HCT116 (cell line): ENCODE measurements around the gene C1orf146. TPM values are rescaled to one million over a fixed set of nuclear protein-coding genes. Genes with fewer than 3 reads are reported as not detected.

ENCODE experiments used
- ATAC-seq: fragments of 200-7000 bp; cut with Tn5 transposase; 2 replicates; pipeline ENCODE4 v1.9.1; 2020; ENCODE audit warnings: mild to moderate bottlenecking, moderate library complexity
- BruUV-seq: library from RNA; stranded (reverse); fragments of 400-500 nt; replicated peaks from 2 replicates; lab custom pipeline; 2021; lab: Mats Ljungman, UMichigan
- CTCF ChIA-PET: fragments of 300-600 bp; sonication (Branson Sonifier 250); formaldehyde crosslinking; loops from one replicate; lab custom pipeline; 2021; ENCODE audit warnings: antibody characterized with exemption; lab: Charles Lee
- POLR2A ChIA-PET: fragments of 300-600, 350-600 bp; sonication (Branson Sonifier 250); formaldehyde crosslinking; loops from one replicate; lab custom pipeline; 2021; ENCODE audit warnings: antibody characterized with exemption; lab: Charles Lee
- RAD21 ChIA-PET, 2 experiments: fragments of 300-600 bp; sonication (Branson Sonifier 250); formaldehyde crosslinking; loops; one replicate each; lab custom pipeline; 2023; ENCODE audit warnings: low total read pairs in 2 of 2; ENCODE audit not compliant: uncharacterized antibody in 2 of 2, unreplicated experiment in 2 of 2, low non-redundant PET in 1 of 2; lab: Charles Lee
- DNase-seq: peaks from one replicate; pipeline ENCODE4 v3.0.0-alpha.2; 2010; ENCODE audit warnings: low read depth, low spot score
- H2AFZ ChIP-seq: fragments of 200-600 bp; shearing (Covaris generic), sonication (generic); 2 replicates; pipeline ENCODE4 v1.6.1; 2017; ENCODE audit warnings: low read depth, mixed run types, mixed read lengths, antibody characterized with exemption, low read length; ENCODE audit not compliant: poor library complexity, severe bottlenecking
- H3K27ac ChIP-seq: 2 replicates; pipeline ENCODE4 v1.5.1; 2012; ENCODE audit warnings: low read depth, low read length
- H3K27me3 ChIP-seq: fragments of 200-600 bp; sonication (generic); 2 replicates; pipeline ENCODE4 v1.6.1; 2016; ENCODE audit warnings: mixed run types, low read length, mixed read lengths; ENCODE audit not compliant: insufficient read depth
- H3K36me3 ChIP-seq, 2 experiments: fragments of 200-500 bp in 1 of 2; fragments of 200-600 bp in 1 of 2; sonication (Bioruptor generic) in 1 of 2; sonication (generic) in 1 of 2; 2 replicates each; pipeline versions ENCODE4 v1.5.1 to v1.6.1; 2014 to 2016; ENCODE audit warnings: low read length in 2 of 2, inconsistent platforms in 1 of 2, mixed read lengths in 1 of 2, mixed run types in 1 of 2; ENCODE audit not compliant: insufficient read depth in 2 of 2, control insufficient read depth in 1 of 2
- H3K4me1 ChIP-seq, 2 experiments: fragments of 200-600 bp in 1 of 2; sonication (generic) in 1 of 2; 2 replicates each; pipeline versions ENCODE4 v1.5.1 to v1.6.1; 2012 to 2017; ENCODE audit warnings: low read length in 2 of 2, inconsistent platforms in 1 of 2, mild to moderate bottlenecking in 1 of 2, mixed read lengths in 1 of 2, mixed run types in 1 of 2, moderate library complexity in 1 of 2; ENCODE audit not compliant: insufficient read depth in 2 of 2, control insufficient read depth in 1 of 2
- H3K4me2 ChIP-seq: fragments of 200-600 bp; sonication (generic); 2 replicates; pipeline ENCODE4 v1.6.1; 2017; ENCODE audit warnings: mixed run types, low read length, mixed read lengths
- H3K4me3 ChIP-seq, 2 experiments: fragments of 200-600 bp in 1 of 2; sonication (generic) in 1 of 2; replicated peaks in 1 of 2; 2 replicates each; pipeline ENCODE4 v1.5.1; 2011 to 2016; ENCODE audit warnings: low read length in 2 of 2, control low read depth in 1 of 2, low read depth in 1 of 2, mild to moderate bottlenecking in 1 of 2, mixed read lengths in 1 of 2, mixed run types in 1 of 2
- H3K79me2 ChIP-seq: fragments of 200-600 bp; sonication (generic); 2 replicates; pipeline ENCODE4 v1.6.1; 2017; ENCODE audit warnings: mild to moderate bottlenecking, mixed run types, low read length, moderate library complexity, mixed read lengths; ENCODE audit not compliant: insufficient read depth
- H3K9ac ChIP-seq: fragments of 200-600 bp; sonication (generic); 2 replicates; pipeline ENCODE4 v1.6.1; 2016; ENCODE audit warnings: low read length, mixed read lengths
- H3K9me2 ChIP-seq: fragments of 200-600 bp; sonication (generic), shearing (Covaris generic); 2 replicates; pipeline ENCODE4 v1.6.1; 2017; ENCODE audit warnings: mixed run types, mild to moderate bottlenecking, moderate library complexity; ENCODE audit not compliant: insufficient read depth
- H3K9me3 ChIP-seq, 2 experiments: fragments of 200-500 bp in 1 of 2; fragments of 200-600 bp in 1 of 2; sonication (Bioruptor generic) in 1 of 2; sonication (generic) in 1 of 2; 2 replicates each; pipeline ENCODE4 v1.6.1; 2014 to 2017; ENCODE audit warnings: low read length in 2 of 2, mixed read lengths in 2 of 2, inconsistent platforms in 1 of 2, low read depth in 1 of 2, mild to moderate bottlenecking in 1 of 2, mixed run types in 1 of 2, moderate library complexity in 1 of 2; ENCODE audit not compliant: control insufficient read depth in 1 of 2, insufficient read depth in 1 of 2
- H4K20me1 ChIP-seq: fragments of 200-600 bp; sonication (generic), shearing (Covaris generic); 2 replicates; pipeline ENCODE4 v1.6.1; 2017; ENCODE audit warnings: mixed run types, mild to moderate bottlenecking, moderate library complexity; ENCODE audit not compliant: insufficient read depth
- CBX3 ChIP-seq: IDR thresholded peaks from 2 replicates; pipeline ENCODE4 v1.6.1; 2012; ENCODE audit warnings: low read depth
- CEBPB ChIP-seq: IDR thresholded peaks from 2 replicates; pipeline ENCODE4 v1.6.1; 2012; ENCODE audit warnings: low read depth
- ELF1 ChIP-seq: IDR thresholded peaks from 2 replicates; pipeline ENCODE4 v1.6.1; 2012; ENCODE audit warnings: low read depth, borderline replicate concordance
- EZH2 ChIP-seq: fragments of 200-600 bp; sonication (generic); IDR thresholded peaks from 2 replicates; pipeline ENCODE4 v1.6.1; 2017; ENCODE audit warnings: antibody characterized with exemption, mixed run types
- EZH2phosphoT487 ChIP-seq: fragments of 200-600 bp; IDR thresholded peaks from 2 replicates; pipeline ENCODE4 v1.6.1; 2018; ENCODE audit warnings: antibody characterized with exemption, borderline replicate concordance
- JUND ChIP-seq: IDR thresholded peaks from 2 replicates; pipeline ENCODE4 v1.6.1; 2012
- POLR2A ChIP-seq: IDR thresholded peaks from 2 replicates; pipeline ENCODE4 v1.7.0; 2011; ENCODE audit warnings: borderline replicate concordance; ENCODE audit not compliant: insufficient read depth, insufficient read length; ENCODE audit errors: extremely low read depth
- POLR2AphosphoS5 ChIP-seq: IDR thresholded peaks from 2 replicates; pipeline ENCODE4 v1.6.1; 2011; ENCODE audit warnings: mild to moderate bottlenecking, low read depth, low read length, moderate library complexity
- RAD21 ChIP-seq: IDR thresholded peaks from 2 replicates; pipeline ENCODE4 v1.6.1; 2012; ENCODE audit warnings: low read depth, mild to moderate bottlenecking
- SIN3A ChIP-seq: IDR thresholded peaks from 2 replicates; pipeline ENCODE4 v1.6.1; 2012; ENCODE audit warnings: low read depth
- SP1 ChIP-seq: IDR thresholded peaks from 2 replicates; pipeline ENCODE4 v1.6.1; 2012; ENCODE audit warnings: low read depth
- TCF7L2 ChIP-seq: IDR thresholded peaks from 2 replicates; pipeline ENCODE4 v1.7.0; 2011; ENCODE audit warnings: borderline replicate concordance, inconsistent platforms; ENCODE audit not compliant: insufficient read depth, insufficient read length; ENCODE audit errors: extremely low read depth
- YY1 ChIP-seq: IDR thresholded peaks from 2 replicates; pipeline ENCODE4 v1.6.1; 2011; ENCODE audit warnings: low read length, low read depth, moderate library complexity, mild to moderate bottlenecking; ENCODE audit not compliant: insufficient replicate concordance; ENCODE audit errors: extremely low read depth
- ZFX ChIP-seq: fragments of 450-650 bp; IDR thresholded peaks from 2 replicates; pipeline ENCODE4 v1.6.1; 2017
- ZNF274 ChIP-seq: fragments of 200-500 bp; sonication (Bioruptor generic); IDR thresholded peaks from 2 replicates; pipeline ENCODE4 v1.6.1; 2014; ENCODE audit warnings: mild to moderate bottlenecking, low read depth, low read length, inconsistent platforms
- intact Hi-C: fragments of 100-400 bp; cut with micrococcal nuclease; formaldehyde crosslinking; loops from 2 replicates; pipeline ENCODE4 v1.10.0; 2022
- total RNA-seq: library from RNA; stranded (reverse); gene quantifications from one replicate; pipeline ENCODE4 v1.2.1, GENCODE V29; 2021; ENCODE audit not compliant: unreplicated experiment
- TF ChIP-seq, protein P1 (sequence below), 3 experiments: fragments of 200-600 bp in 1 of 3; sonication (generic) in 1 of 3; IDR thresholded peaks in 2 of 3; conservative IDR thresholded peaks in 1 of 3; 2 replicates each; pipeline ENCODE4 v1.5.1; 2012 to 2017; ENCODE audit warnings: low read depth in 2 of 3, low read length in 2 of 3, antibody characterized with exemption in 1 of 3, borderline replicate concordance in 1 of 3, control low read depth in 1 of 3, mild to moderate bottlenecking in 1 of 3, mixed read lengths in 1 of 3, mixed run types in 1 of 3, moderate library complexity in 1 of 3; ENCODE audit not compliant: insufficient read depth in 1 of 3
- TF ChIP-seq, protein P2 (sequence below): IDR thresholded peaks from 2 replicates; pipeline ENCODE4 v1.6.1; 2012
- TF ChIP-seq, protein P3 (sequence below): IDR thresholded peaks from 2 replicates; pipeline ENCODE4 v1.6.1; 2012; ENCODE audit warnings: low read depth
- TF ChIP-seq, protein P4 (sequence below): IDR thresholded peaks from 2 replicates; pipeline ENCODE4 v1.6.1; 2011; ENCODE audit warnings: mild to moderate bottlenecking, low read length, moderate library complexity; ENCODE audit not compliant: insufficient replicate concordance; ENCODE audit errors: extremely low read depth

C1orf146 gene
- total RNA-seq, 1 experiment from 2014 or later = not detected

- ChIA-PET CTCF (interaction anchor here (1.0 kb wide), 1 partner anchor 9 kb away, joined by 3 read pairs; no protein-coding TSS in a partner anchor), POLR2A (no interaction called here), RAD21 (no interaction called here)
- H3K4me3 ChIP-seq = no peak overlapping the region
- no peaks in the 10 kb centered on the region for H3K4me1 ChIP-seq
- intact Hi-C loops = no loop called here
- H3K79me2 ChIP-seq = no peaks in the 10 kb centered on the region
- no peak overlapping the region for H3K27ac ChIP-seq
- BruUV-seq = no TSS peak
- DNase-seq (no peak), ATAC-seq (no peak)
- H2AFZ ChIP-seq = no peak overlapping the region
- H3K4me2 ChIP-seq = no peak overlapping the region
- no peaks in the 10 kb centered on the region for H4K20me1 ChIP-seq
- H3K9me3 ChIP-seq = no peaks in the 10 kb centered on the region
- no peak overlapping the region for H3K9ac ChIP-seq
- H3K9me2 ChIP-seq = no peaks in the 10 kb centered on the region
- no peaks in the 10 kb centered on the region for H3K27me3 ChIP-seq
- TF ChIP-seq, protein P1, sequence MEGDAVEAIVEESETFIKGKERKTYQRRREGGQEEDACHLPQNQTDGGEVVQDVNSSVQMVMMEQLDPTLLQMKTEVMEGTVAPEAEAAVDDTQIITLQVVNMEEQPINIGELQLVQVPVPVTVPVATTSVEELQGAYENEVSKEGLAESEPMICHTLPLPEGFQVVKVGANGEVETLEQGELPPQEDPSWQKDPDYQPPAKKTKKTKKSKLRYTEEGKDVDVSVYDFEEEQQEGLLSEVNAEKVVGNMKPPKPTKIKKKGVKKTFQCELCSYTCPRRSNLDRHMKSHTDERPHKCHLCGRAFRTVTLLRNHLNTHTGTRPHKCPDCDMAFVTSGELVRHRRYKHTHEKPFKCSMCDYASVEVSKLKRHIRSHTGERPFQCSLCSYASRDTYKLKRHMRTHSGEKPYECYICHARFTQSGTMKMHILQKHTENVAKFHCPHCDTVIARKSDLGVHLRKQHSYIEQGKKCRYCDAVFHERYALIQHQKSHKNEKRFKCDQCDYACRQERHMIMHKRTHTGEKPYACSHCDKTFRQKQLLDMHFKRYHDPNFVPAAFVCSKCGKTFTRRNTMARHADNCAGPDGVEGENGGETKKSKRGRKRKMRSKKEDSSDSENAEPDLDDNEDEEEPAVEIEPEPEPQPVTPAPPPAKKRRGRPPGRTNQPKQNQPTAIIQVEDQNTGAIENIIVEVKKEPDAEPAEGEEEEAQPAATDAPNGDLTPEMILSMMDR (IDR thresholded peaks at IDR 0.05 in 2 of 3, conservative IDR thresholded peaks at IDR 0.05 in 1 of 3; ENCODE audit: borderline replicate concordance in 1 of 3, insufficient read depth in 1 of 3, low read depth in 2 of 3, low read length in 2 of 3) = no peak
- TF ChIP-seq POLR2A (no peak), EZH2phosphoT487 (no peak), JUND (no peak), ELF1 (no peak), CEBPB (no peak), RAD21 (no peak), ZNF274 (no peak), SP1 (no peak), SIN3A (no peak), POLR2AphosphoS5 (no peak), ZFX (no peak), YY1 (no peak), EZH2 (no peak), CBX3 (no peak), TCF7L2 (no peak)
- TF ChIP-seq, protein P2, sequence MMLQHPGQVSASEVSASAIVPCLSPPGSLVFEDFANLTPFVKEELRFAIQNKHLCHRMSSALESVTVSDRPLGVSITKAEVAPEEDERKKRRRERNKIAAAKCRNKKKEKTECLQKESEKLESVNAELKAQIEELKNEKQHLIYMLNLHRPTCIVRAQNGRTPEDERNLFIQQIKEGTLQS = no peak
- TF ChIP-seq, protein P3, sequence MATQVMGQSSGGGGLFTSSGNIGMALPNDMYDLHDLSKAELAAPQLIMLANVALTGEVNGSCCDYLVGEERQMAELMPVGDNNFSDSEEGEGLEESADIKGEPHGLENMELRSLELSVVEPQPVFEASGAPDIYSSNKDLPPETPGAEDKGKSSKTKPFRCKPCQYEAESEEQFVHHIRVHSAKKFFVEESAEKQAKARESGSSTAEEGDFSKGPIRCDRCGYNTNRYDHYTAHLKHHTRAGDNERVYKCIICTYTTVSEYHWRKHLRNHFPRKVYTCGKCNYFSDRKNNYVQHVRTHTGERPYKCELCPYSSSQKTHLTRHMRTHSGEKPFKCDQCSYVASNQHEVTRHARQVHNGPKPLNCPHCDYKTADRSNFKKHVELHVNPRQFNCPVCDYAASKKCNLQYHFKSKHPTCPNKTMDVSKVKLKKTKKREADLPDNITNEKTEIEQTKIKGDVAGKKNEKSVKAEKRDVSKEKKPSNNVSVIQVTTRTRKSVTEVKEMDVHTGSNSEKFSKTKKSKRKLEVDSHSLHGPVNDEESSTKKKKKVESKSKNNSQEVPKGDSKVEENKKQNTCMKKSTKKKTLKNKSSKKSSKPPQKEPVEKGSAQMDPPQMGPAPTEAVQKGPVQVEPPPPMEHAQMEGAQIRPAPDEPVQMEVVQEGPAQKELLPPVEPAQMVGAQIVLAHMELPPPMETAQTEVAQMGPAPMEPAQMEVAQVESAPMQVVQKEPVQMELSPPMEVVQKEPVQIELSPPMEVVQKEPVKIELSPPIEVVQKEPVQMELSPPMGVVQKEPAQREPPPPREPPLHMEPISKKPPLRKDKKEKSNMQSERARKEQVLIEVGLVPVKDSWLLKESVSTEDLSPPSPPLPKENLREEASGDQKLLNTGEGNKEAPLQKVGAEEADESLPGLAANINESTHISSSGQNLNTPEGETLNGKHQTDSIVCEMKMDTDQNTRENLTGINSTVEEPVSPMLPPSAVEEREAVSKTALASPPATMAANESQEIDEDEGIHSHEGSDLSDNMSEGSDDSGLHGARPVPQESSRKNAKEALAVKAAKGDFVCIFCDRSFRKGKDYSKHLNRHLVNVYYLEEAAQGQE = no peak
- TF ChIP-seq, protein P4, sequence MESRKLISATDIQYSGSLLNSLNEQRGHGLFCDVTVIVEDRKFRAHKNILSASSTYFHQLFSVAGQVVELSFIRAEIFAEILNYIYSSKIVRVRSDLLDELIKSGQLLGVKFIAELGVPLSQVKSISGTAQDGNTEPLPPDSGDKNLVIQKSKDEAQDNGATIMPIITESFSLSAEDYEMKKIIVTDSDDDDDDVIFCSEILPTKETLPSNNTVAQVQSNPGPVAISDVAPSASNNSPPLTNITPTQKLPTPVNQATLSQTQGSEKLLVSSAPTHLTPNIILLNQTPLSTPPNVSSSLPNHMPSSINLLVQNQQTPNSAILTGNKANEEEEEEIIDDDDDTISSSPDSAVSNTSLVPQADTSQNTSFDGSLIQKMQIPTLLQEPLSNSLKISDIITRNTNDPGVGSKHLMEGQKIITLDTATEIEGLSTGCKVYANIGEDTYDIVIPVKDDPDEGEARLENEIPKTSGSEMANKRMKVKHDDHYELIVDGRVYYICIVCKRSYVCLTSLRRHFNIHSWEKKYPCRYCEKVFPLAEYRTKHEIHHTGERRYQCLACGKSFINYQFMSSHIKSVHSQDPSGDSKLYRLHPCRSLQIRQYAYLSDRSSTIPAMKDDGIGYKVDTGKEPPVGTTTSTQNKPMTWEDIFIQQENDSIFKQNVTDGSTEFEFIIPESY = no peak
- TF ChIP-seq, all 23 proteins: peak for 0
- H3K36me3 ChIP-seq = no peaks in the 10 kb centered on the region
Measured at GRCh38 chr1:92230736-92231135, 13.0 kb downstream of the C1orf146 start.
